Neural progenitor cell (in vitro differentiated cells): ENCODE measurements around the gene DBNL. TPM values are rescaled to one million over a fixed set of nuclear protein-coding genes. Genes with fewer than 3 reads are reported as not detected.
A peak's percentile ranks its signal among the peaks of the same experiment; 100 is the strongest.

Source experiments
- DNase-seq: peaks from one replicate; pipeline ENCODE4 v3.0.0-alpha.2; 2016; ENCODE audit warnings: low spot score
- H2AFZ ChIP-seq: fragments of 200-600 bp; sonication (generic); replicated peaks from 2 replicates; pipeline ENCODE4 v1.6.1; 2016; ENCODE audit warnings: antibody characterized with exemption
- H3F3A ChIP-seq: fragments of 200-600 bp; sonication (generic); 2 replicates; pipeline ENCODE4 v1.6.1; 2016; ENCODE audit warnings: antibody characterized with exemption, low read depth
- H3K27ac ChIP-seq: fragments of 200-600 bp; sonication (generic); 2 replicates; pipeline ENCODE4 v1.5.1; 2016; ENCODE audit warnings: mild to moderate bottlenecking
- H3K27me3 ChIP-seq: fragments of 200-600 bp; sonication (generic); 2 replicates; pipeline ENCODE4 v1.6.1; 2016; ENCODE audit warnings: mild to moderate bottlenecking, moderate library complexity
- H3K36me3 ChIP-seq: fragments of 200-600 bp; sonication (generic); 2 replicates; pipeline ENCODE4 v1.5.1; 2016
- H3K4me1 ChIP-seq: fragments of 200-600 bp; sonication (generic); 2 replicates; pipeline ENCODE4 v1.6.1; 2016; ENCODE audit warnings: mixed run types
- H3K4me2 ChIP-seq: fragments of 200-600 bp; sonication (generic); 2 replicates; pipeline ENCODE4 v1.6.1; 2016
- H3K4me3 ChIP-seq: fragments of 200-600 bp; sonication (generic); 2 replicates; pipeline ENCODE4 v1.5.1; 2016
- H3K79me2 ChIP-seq: fragments of 200-600 bp; sonication (generic); 2 replicates; pipeline ENCODE4 v1.6.1; 2016; ENCODE audit warnings: low read depth
- H3K9ac ChIP-seq: fragments of 200-600 bp; sonication (generic); 2 replicates; pipeline ENCODE4 v1.6.1; 2016
- H3K9me3 ChIP-seq: fragments of 200-600 bp; sonication (generic); 2 replicates; pipeline ENCODE4 v1.5.1; 2016; ENCODE audit warnings: low read depth
- H4K20me1 ChIP-seq: fragments of 200-600 bp; sonication (generic); 2 replicates; pipeline ENCODE4 v1.6.1; 2016; ENCODE audit warnings: low read depth
- H3K27ac Mint-ChIP-seq: 3 replicates; pipeline ENCODE4 v1.8.0; 2021; ENCODE audit warnings: mixed read lengths
- H3K27me3 Mint-ChIP-seq: 2 replicates; pipeline ENCODE4 v1.8.0; 2022; ENCODE audit warnings: low read depth, mild to moderate bottlenecking, inconsistent platforms, moderate library complexity, mixed read lengths; ENCODE audit not compliant: insufficient read depth
- H3K36me3 Mint-ChIP-seq: 3 replicates; pipeline ENCODE4 v1.8.0; 2021; ENCODE audit warnings: mixed read lengths
- H3K4me1 Mint-ChIP-seq: 3 replicates; pipeline ENCODE4 v1.8.0; 2021; ENCODE audit warnings: mixed read lengths
- H3K4me3 Mint-ChIP-seq: 3 replicates; pipeline ENCODE4 v1.8.0; 2021; ENCODE audit warnings: mild to moderate bottlenecking, moderate library complexity, mixed read lengths
- H3K9me3 Mint-ChIP-seq: 3 replicates; pipeline ENCODE4 v1.8.0; 2020; ENCODE audit warnings: mixed read lengths
- CTCF ChIP-seq: fragments of 200-600 bp; sonication (generic); IDR thresholded peaks from 2 replicates; pipeline ENCODE4 v1.5.1; 2017; ENCODE audit warnings: antibody characterized with exemption, mild to moderate bottlenecking
- EZH2 ChIP-seq: fragments of 200-600 bp; sonication (generic); IDR thresholded peaks from 2 replicates; pipeline ENCODE4 v1.6.1; 2017; ENCODE audit warnings: antibody characterized with exemption, mild to moderate bottlenecking, moderate library complexity
- EZH2phosphoT487 ChIP-seq: fragments of 200-600 bp; sonication (generic); IDR thresholded peaks from 2 replicates; pipeline ENCODE4 v1.6.1; 2017; ENCODE audit warnings: antibody characterized with exemption
- total RNA-seq: library from RNA; depleted of rRNA; stranded (reverse); fragments of >200 nt; gene quantifications from 2 replicates; pipeline ENCODE4 v1.2.3, GENCODE V29; 2015; ENCODE audit warnings: low replicate concordance

DBNL gene
- total RNA-seq, 1 donor from 2014 or later, result 31.4 TPM

GRCh38 chr7:44084701-44085100, 40.2 kb downstream of the DBNL start:
- Histone ChIP-seq H3K27me3 (peaks cover 18% of the 10 kb centered on the region), H3K4me3 (no peak overlapping the region), H3K4me2 (no peak overlapping the region), H3K36me3 (no peaks in the 10 kb centered on the region), H3K9ac (no peak overlapping the region), H3F3A (peaks cover 7% of the 10 kb centered on the region), H3K27ac (no peak overlapping the region), H4K20me1 (no peaks in the 10 kb centered on the region), H3K4me1 (no peaks in the 10 kb centered on the region), H3K9me3 (no peaks in the 10 kb centered on the region), H3K79me2 (peaks cover 7% of the 10 kb centered on the region), H2AFZ (no peak overlapping the region)
- TF ChIP-seq CTCF (no peak), EZH2phosphoT487 (no peak), EZH2 (no peak)
- DNase-seq, result no peak
- peaks cover 10% of the 10 kb centered on the region for H3K4me1 Mint-ChIP-seq
- H3K36me3 Mint-ChIP-seq, result peaks cover 5% of the 10 kb centered on the region
- H3K27ac Mint-ChIP-seq, result no peak overlapping the region
- H3K9me3 Mint-ChIP-seq, result no peaks in the 10 kb centered on the region
- H3K4me3 Mint-ChIP-seq, result no peak overlapping the region
- H3K27me3 Mint-ChIP-seq, result peaks cover 4% of the 10 kb centered on the region

- Histone ChIP-seq H3K4me1 (no peaks in the 10 kb centered on the region), H3K9me3 (no peaks in the 10 kb centered on the region), H3K36me3 (no peaks in the 10 kb centered on the region), H2AFZ (no peak overlapping the region), H3F3A (peaks cover 7% of the 10 kb centered on the region), H3K9ac (no peak overlapping the region), H3K4me3 (no peak overlapping the region), H3K27me3 (peaks cover 18% of the 10 kb centered on the region), H4K20me1 (no peaks in the 10 kb centered on the region), H3K79me2 (peaks cover 7% of the 10 kb centered on the region), H3K27ac (no peak overlapping the region), H3K4me2 (no peak overlapping the region)
- no peaks in the 10 kb centered on the region for H3K9me3 Mint-ChIP-seq
- no peak for DNase-seq
- no peak overlapping the region for H3K4me3 Mint-ChIP-seq
- TF ChIP-seq CTCF (peak; percentile 39), EZH2phosphoT487 (no peak), EZH2 (no peak)
- peaks cover 4% of the 10 kb centered on the region for H3K27me3 Mint-ChIP-seq
- no peak overlapping the region for H3K27ac Mint-ChIP-seq
- H3K4me1 Mint-ChIP-seq, result peaks cover 10% of the 10 kb centered on the region
- peaks cover 5% of the 10 kb centered on the region for H3K36me3 Mint-ChIP-seq
Measured at GRCh38 chr7:44085546-44085945, 41.0 kb downstream of the DBNL start.

GRCh38 chr7:44086627-44087026, 42.1 kb downstream of the DBNL start:
- no peaks in the 10 kb centered on the region for H3K9me3 ChIP-seq
- H3K36me3 ChIP-seq, result no peaks in the 10 kb centered on the region
- H2AFZ ChIP-seq, result no peak overlapping the region
- no peak overlapping the region for H3K4me3 ChIP-seq
- H3K4me2 ChIP-seq, result no peak overlapping the region
- Mint-ChIP-seq H3K4me1 (peaks cover 3% of the 10 kb centered on the region), H3K9me3 (no peaks in the 10 kb centered on the region), H3K4me3 (no peak overlapping the region), H3K27me3 (peaks cover 4% of the 10 kb centered on the region), H3K36me3 (no peaks in the 10 kb centered on the region), H3K27ac (no peak overlapping the region)
- H3K27ac ChIP-seq, result no peak overlapping the region
- H3K79me2 ChIP-seq, result peaks cover 5% of the 10 kb centered on the region
- no peak overlapping the region for H3K9ac ChIP-seq
- H3K4me1 ChIP-seq, result no peaks in the 10 kb centered on the region
- TF ChIP-seq EZH2, result no peak
- TF ChIP-seq EZH2phosphoT487, result no peak
- no peak for TF ChIP-seq CTCF
- peaks cover 18% of the 10 kb centered on the region for H3K27me3 ChIP-seq
- H3F3A ChIP-seq, result peaks cover 7% of the 10 kb centered on the region
- no peak for DNase-seq
- H4K20me1 ChIP-seq, result no peaks in the 10 kb centered on the region
